GM12878 (cell line): ENCODE data around the gene LIPA. TPM values are rescaled to one million over a fixed set of nuclear protein-coding genes. Genes with fewer than 3 reads are reported as not detected.
A peak's percentile ranks its signal among the peaks of the same experiment; 100 is the strongest.

Experiments used
- ATAC-seq: fragments of 200-7000 bp; cut with Tn5 transposase; 3 replicates; pipeline ENCODE4 v1.9.1; 2020; ENCODE audit warnings: mild to moderate bottlenecking, moderate library complexity
- BruUV-seq: library from RNA; stranded (reverse); fragments of 400-500 nt; replicated peaks from 2 replicates; lab custom pipeline; 2021; lab: Mats Ljungman, UMichigan
- CTCF ChIA-PET: fragments of 300-600 bp; sonication (Branson Sonifier 250); formaldehyde crosslinking; extraction: SDS; loops from one replicate; lab custom pipeline; 2021; ENCODE audit warnings: inconsistent platforms; lab: Yijun Ruan, JAX
- POLR2A ChIA-PET: fragments of 350-600 bp; formaldehyde crosslinking; extraction: SDS; loops from one replicate; lab custom pipeline; 2021; ENCODE audit warnings: inconsistent platforms; lab: Charles Lee
- RAD21 ChIA-PET: fragments of 300-600 bp; sonication (Branson Sonifier 250); formaldehyde crosslinking; loops from one replicate; lab custom pipeline; 2023; ENCODE audit warnings: antibody characterized with exemption; ENCODE audit not compliant: unreplicated experiment; lab: Charles Lee
- SMC1A ChIA-PET: fragments of 300-600 bp; sonication (Branson Sonifier 250); formaldehyde crosslinking; loops from one replicate; lab custom pipeline; 2023; ENCODE audit not compliant: unreplicated experiment, uncharacterized antibody; lab: Charles Lee
- DNase-seq: peaks from one replicate; pipeline ENCODE4 v3.0.0-alpha.2; 2011; ENCODE audit warnings: low read depth, low spot score
- FAIRE-seq: peaks from 3 replicates; lab custom pipeline; 2011; peaks lifted over from hg19 to GRCh38; lab: Jason Lieb, UNC
- H2AFZ ChIP-seq: 2 replicates; pipeline ENCODE4 v1.6.0; 2011; ENCODE audit warnings: low read depth, low read length, control low read depth; ENCODE audit not compliant: control insufficient read depth
- H3K27ac ChIP-seq: 2 replicates; pipeline ENCODE4 v1.5.1; 2011; ENCODE audit warnings: control low read depth; ENCODE audit not compliant: control insufficient read depth, insufficient read depth
- H3K27me3 ChIP-seq, 2 experiments: replicated peaks in 1 of 2; 2 replicates each; pipeline versions ENCODE4 v1.6.0 to v1.6.1; 2011; ENCODE audit warnings: low read length in 1 of 2; ENCODE audit not compliant: control insufficient read depth in 2 of 2, insufficient read depth in 2 of 2
- H3K36me3 ChIP-seq, 2 experiments: 2 replicates each; pipeline ENCODE4 v1.5.1; 2011; ENCODE audit warnings: low read length in 1 of 2; ENCODE audit not compliant: control insufficient read depth in 2 of 2, insufficient read depth in 2 of 2
- H3K4me1 ChIP-seq: 2 replicates; pipeline ENCODE4 v1.6.1; 2011; ENCODE audit warnings: mild to moderate bottlenecking, low read length, moderate library complexity, mixed read lengths; ENCODE audit not compliant: control insufficient read depth, insufficient read depth
- H3K4me2 ChIP-seq: 2 replicates; pipeline ENCODE4 v1.6.0; 2011; ENCODE audit warnings: control low read depth; ENCODE audit not compliant: control insufficient read depth, insufficient read depth
- H3K4me3 ChIP-seq: fragments of 200-600 bp; sonication (generic); 2 replicates; pipeline ENCODE4 v1.5.1; 2016
- H3K79me2 ChIP-seq: 2 replicates; pipeline ENCODE4 v1.6.0; 2011; ENCODE audit warnings: low read length; ENCODE audit not compliant: control insufficient read depth, insufficient read depth
- H3K9ac ChIP-seq: 2 replicates; pipeline ENCODE4 v1.8.0; 2011; ENCODE audit warnings: low read length, control low read depth, mixed read lengths; ENCODE audit not compliant: control insufficient read depth, insufficient read depth
- H3K9me3 ChIP-seq: replicated peaks from 3 replicates; pipeline ENCODE4 v1.5.1; 2011; ENCODE audit warnings: mild to moderate bottlenecking, low read length; ENCODE audit not compliant: control insufficient read depth, insufficient read depth
- H4K20me1 ChIP-seq: 2 replicates; pipeline ENCODE4 v1.6.0; 2011; ENCODE audit not compliant: control insufficient read depth, insufficient read depth
- MTA2 ChIP-seq: fragments of 450-650 bp; IDR thresholded peaks from 2 replicates; pipeline ENCODE4 v1.6.1; 2016; ENCODE audit warnings: low read depth, mild to moderate bottlenecking, moderate library complexity
- PAX5 ChIP-seq: IDR thresholded peaks from 2 replicates; pipeline ENCODE4 v1.6.1; 2011; ENCODE audit warnings: low read depth, low read length, borderline replicate concordance
- RUNX3 ChIP-seq: IDR thresholded peaks from 2 replicates; pipeline ENCODE4 v1.6.1; 2012; ENCODE audit warnings: low read length, inconsistent platforms
- WGBS: methylation state at CpG from one replicate; pipeline ENCODE4 v1.1.6; 2016; ENCODE audit warnings: low lambda C conversion rate; ENCODE audit not compliant: insufficient replicate concordance, insufficient coverage; ENCODE audit errors: missing lambda C conversion rate; 5-methylcytosine and 5-hydroxymethylcytosine counted together
- in situ Hi-C: fragments of 300-500 bp; cut with MboI; formaldehyde crosslinking; loops from 9 replicates; pipeline ENCODE4 v1.14.3; 2018; ENCODE audit warnings: mixed read lengths
- intact Hi-C: fragments of 100-400 bp; cut with micrococcal nuclease; formaldehyde crosslinking; loops from one replicate; pipeline ENCODE4 v1.14.2; 2022; ENCODE audit not compliant: unreplicated experiment
- polyA plus RNA-seq, 11 experiments: library from polyadenylated mRNA; depleted of rRNA in 4 of 11; unstranded in 6 of 11; stranded (reverse) in 5 of 11; fragments of >200 nt; fragmentation: Nextera tagmentation in 4 of 11; fragmentation: Illumina TruSeq in 1 of 11; extraction: Ambion mirVana in 4 of 11; extraction: Trizol in 1 of 11; gene quantifications; 1 replicate in 1 of 11; 2 replicates in 10 of 11; pipeline versions ENCODE4 v1.2.1 to v1.2.3, GENCODE V29; 2011 to 2016; ENCODE audit warnings: inconsistent platforms in 2 of 11, missing spikeins in 2 of 11, low read depth in 1 of 11
- total RNA-seq, 4 experiments: library from RNA; depleted of rRNA in 3 of 4; stranded (reverse); fragments of >200 nt in 3 of 4; fragmentation: Illumina TruSeq in 1 of 4; extraction: Trizol in 1 of 4; gene quantifications; 2 replicates each; pipeline versions ENCODE4 v1.2.1 to v1.2.3, GENCODE V29; 2013 to 2021
- TF ChIP-seq, protein P1 (sequence below): IDR thresholded peaks from 2 replicates; pipeline ENCODE4 v1.6.1; 2011; ENCODE audit warnings: borderline replicate concordance, low read depth, mild to moderate bottlenecking, moderate library complexity, low read length; ENCODE audit not compliant: insufficient read depth, poor library complexity, severe bottlenecking

LIPA gene
- total and polyA plus RNA-seq, 10 of the 15 experiments (the other 5 are each of a cell fraction or from before 2014, with no cell fraction given), result 31.1 to 50.3 (median 39.5) TPM

DNA sequence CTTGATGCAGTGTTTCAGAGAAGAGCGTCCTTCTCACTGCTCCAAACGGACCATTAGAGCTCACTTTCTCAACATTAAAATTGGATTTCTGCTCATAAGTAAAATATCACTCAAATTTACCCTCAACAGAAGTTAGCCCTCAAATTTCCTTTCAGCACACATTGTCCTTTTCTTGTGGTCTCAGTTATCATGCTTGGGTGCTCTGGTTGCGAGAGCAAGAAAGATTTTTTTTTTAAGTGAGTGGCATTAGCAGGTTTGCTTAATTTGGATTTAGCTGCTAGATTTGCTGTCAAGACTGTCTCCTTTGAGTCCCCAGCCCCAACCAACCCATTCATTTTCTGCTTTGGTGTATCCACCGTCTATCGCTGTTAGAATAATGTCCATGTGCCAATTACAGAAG is 41.9 kb downstream of the LIPA start:
- ChIA-PET CTCF (interaction anchor here (0.6 to 3.0 kb wide), 8 partner anchors 99 to 374 kb away, joined by 3 to 37 read pairs (median 9); no protein-coding TSS in a partner anchor), RAD21 (interaction anchor here (0.7 to 5.2 kb wide), 11 partner anchors 9 to 379 kb away, joined by 3 to 46 read pairs (median 4); no protein-coding TSS in a partner anchor), POLR2A (no interaction called here), SMC1A (interaction anchor here (0.7 to 6.7 kb wide), 10 partner anchors 25 to 369 kb away, joined by 3 to 72 read pairs (median 4); no protein-coding TSS in a partner anchor)
- no TSS peak for BruUV-seq
- H3K4me2 ChIP-seq, result peak overlapping the region; percentile 21; the same call in 1 of the 2 replicates
- no peak overlapping the region for H3K27ac ChIP-seq
- in situ Hi-C loops, result loop anchor here (5.0 kb wide), 3 partner anchors 177 to 372 kb away; no protein-coding TSS in a partner anchor
- no peak overlapping the region for H3K4me3 ChIP-seq
- WGBS, result 52% methylated on average over 5 of the region's 5 CpGs
- H3K36me3 ChIP-seq, result no peaks in the 10 kb centered on the region
- no peak overlapping the region for H2AFZ ChIP-seq
- H3K4me1 ChIP-seq, result peaks cover 24% of the 10 kb centered on the region
- H3K9me3 ChIP-seq, result no peaks in the 10 kb centered on the region
- intact Hi-C loops, result loop anchor here (1.0 to 5.0 kb wide), 3 partner anchors 45 to 372 kb away; no protein-coding TSS in a partner anchor
- FAIRE-seq (peak; percentile 81), DNase-seq (no peak), ATAC-seq (peak; percentile 34)
- no peaks in the 10 kb centered on the region for H4K20me1 ChIP-seq
- H3K9ac ChIP-seq, result no peak overlapping the region
- TF ChIP-seq RUNX3, result peak; percentile 66
- TF ChIP-seq, protein P1, sequence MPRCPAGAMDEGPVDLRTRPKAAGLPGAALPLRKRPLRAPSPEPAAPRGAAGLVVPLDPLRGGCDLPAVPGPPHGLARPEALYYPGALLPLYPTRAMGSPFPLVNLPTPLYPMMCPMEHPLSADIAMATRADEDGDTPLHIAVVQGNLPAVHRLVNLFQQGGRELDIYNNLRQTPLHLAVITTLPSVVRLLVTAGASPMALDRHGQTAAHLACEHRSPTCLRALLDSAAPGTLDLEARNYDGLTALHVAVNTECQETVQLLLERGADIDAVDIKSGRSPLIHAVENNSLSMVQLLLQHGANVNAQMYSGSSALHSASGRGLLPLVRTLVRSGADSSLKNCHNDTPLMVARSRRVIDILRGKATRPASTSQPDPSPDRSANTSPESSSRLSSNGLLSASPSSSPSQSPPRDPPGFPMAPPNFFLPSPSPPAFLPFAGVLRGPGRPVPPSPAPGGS, result no peak
- TF ChIP-seq MTA2, result peak; percentile 24; the same call in 1 of the 2 replicates
- peak; percentile 47; the same call in 1 of the 2 replicates for TF ChIP-seq PAX5
- no peaks in the 10 kb centered on the region for H3K79me2 ChIP-seq
- peaks cover 6 to 19% of the 10 kb centered on the region in 2 experiments for H3K27me3 ChIP-seq
